ENCODE results near the gene ERN1. TPM values are rescaled to one million over a fixed set of nuclear protein-coding genes. Genes with fewer than 3 reads are reported as not detected.

Gene ERN1
- total and polyA plus RNA-seq, 8 donors, result 10.6 to 45.0 (median 11.5) TPM

DNA sequence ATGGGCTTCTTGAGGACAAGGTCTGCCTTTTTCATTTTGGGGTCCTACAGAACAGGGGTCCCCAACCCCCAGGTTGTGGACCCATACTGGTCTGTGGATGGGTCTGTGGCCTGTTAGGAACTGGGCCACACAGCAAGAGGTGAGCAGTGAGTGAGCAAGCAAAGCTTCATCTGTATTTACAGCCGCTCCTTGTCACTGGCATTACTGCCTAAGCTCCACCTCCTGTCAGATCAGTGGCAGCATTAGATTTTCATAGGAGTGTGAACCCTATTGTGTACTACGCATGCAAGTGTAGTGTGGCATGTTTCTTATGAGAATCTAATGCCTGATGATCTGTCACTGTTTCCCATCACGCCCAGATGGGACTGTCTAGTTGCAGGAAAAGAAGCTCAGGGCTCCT is 33.9 kb downstream of the ERN1 start:
- Histone ChIP-seq H3K4me1 (peaks cover 4 to 61% of the 10 kb centered on the region in 2 donors), H3K27me3 (no peaks in the 10 kb centered on the region), H3K4me3 (no peak overlapping the region), H3K27ac (peak overlapping the region; percentile 23 to 37), H3K36me3 (peaks cover 0 to 25% of the 10 kb centered on the region in 2 donors), H3K9me3 (no peaks in the 10 kb centered on the region)
- DNase-seq (no peak), ATAC-seq (no peak)
- TF ChIP-seq, protein P1, sequence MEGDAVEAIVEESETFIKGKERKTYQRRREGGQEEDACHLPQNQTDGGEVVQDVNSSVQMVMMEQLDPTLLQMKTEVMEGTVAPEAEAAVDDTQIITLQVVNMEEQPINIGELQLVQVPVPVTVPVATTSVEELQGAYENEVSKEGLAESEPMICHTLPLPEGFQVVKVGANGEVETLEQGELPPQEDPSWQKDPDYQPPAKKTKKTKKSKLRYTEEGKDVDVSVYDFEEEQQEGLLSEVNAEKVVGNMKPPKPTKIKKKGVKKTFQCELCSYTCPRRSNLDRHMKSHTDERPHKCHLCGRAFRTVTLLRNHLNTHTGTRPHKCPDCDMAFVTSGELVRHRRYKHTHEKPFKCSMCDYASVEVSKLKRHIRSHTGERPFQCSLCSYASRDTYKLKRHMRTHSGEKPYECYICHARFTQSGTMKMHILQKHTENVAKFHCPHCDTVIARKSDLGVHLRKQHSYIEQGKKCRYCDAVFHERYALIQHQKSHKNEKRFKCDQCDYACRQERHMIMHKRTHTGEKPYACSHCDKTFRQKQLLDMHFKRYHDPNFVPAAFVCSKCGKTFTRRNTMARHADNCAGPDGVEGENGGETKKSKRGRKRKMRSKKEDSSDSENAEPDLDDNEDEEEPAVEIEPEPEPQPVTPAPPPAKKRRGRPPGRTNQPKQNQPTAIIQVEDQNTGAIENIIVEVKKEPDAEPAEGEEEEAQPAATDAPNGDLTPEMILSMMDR (IDR thresholded peaks at IDR 0.05), result no peak
- intact Hi-C loops (cut with DNase I), result no loop called here

DNA sequence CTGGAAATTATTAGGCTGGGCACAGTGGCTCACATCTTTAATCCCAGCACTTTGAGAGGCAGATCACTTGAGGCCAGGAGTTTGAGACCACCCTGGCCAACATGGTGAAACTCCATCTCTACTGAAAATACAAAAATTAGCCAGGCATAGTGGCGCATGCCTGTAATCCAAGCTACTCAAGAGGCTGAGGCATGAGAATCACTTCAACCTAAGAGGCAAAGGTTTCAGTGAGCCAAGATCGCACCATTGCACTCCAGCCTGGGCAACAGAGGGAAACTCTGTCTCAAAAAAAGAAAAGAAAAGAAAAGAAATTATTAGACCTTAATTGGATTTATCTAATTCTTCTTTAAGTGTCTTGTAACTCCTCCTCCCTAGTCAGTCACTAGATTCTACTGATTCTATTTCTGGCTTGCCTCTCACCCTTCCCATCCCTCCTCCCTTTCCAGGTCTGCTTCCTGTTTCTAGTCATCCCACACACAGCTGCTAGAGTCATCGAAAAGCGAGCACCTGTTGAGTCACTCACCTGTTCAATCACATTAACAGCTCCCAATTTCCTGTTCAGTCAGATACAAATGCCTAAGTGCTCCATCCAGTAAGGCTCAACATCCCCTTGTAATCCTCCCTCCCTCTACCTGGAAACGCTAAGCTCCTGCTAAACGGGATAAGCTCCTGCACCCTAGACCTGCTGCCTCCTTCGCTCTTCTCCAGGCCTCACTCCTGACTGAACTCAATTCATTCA is 34.6 kb downstream of the ERN1 start:
- peak overlapping the region; percentile 23 to 37 for H3K27ac ChIP-seq
- TF ChIP-seq, protein P1 (IDR thresholded peaks at IDR 0.05), result no peak
- intact Hi-C loops (cut with DNase I), result no loop called here
- peaks cover 0 to 25% of the 10 kb centered on the region in 2 donors for H3K36me3 ChIP-seq
- ATAC-seq (peak; percentile 83), DNase-seq (no peak)
- H3K4me1 ChIP-seq, result peaks cover 4 to 67% of the 10 kb centered on the region in 2 donors
- no peaks in the 10 kb centered on the region for H3K9me3 ChIP-seq
- H3K27me3 ChIP-seq, result no peaks in the 10 kb centered on the region
- H3K4me3 ChIP-seq, result no peak overlapping the region

DNA sequence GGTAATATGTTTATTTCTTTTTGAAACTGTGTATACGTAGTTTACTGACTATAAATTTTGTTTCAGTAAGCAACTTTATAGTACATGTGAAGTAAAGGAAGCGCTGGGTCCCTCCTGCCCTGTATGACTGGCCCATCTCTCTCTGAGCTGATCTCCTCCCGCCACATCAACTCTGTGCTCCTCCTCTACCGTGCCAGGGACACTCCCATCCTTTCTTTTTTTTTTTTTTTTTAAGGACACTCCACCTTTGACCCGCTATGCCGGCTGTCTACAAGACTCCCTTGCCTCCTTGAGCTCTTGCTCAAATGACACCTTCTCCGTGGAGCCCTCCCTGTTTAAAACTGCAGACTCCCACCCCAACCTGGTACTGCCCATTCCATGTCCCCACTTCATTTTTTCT is 35.5 kb downstream of the ERN1 start:
- no peaks in the 10 kb centered on the region for H3K9me3 ChIP-seq
- DNase-seq, result peak in 1 of 4 donors; percentile 27
- peaks cover 4 to 75% of the 10 kb centered on the region in 2 donors for H3K4me1 ChIP-seq
- H3K27ac ChIP-seq, result no peak overlapping the region
- intact Hi-C loops (cut with DNase I), result no loop called here
- peaks cover 0 to 25% of the 10 kb centered on the region in 2 donors for H3K36me3 ChIP-seq
- H3K27me3 ChIP-seq, result no peaks in the 10 kb centered on the region
- ATAC-seq, result peak; percentile 6
- TF ChIP-seq, protein P1 (IDR thresholded peaks at IDR 0.05), result no peak
- H3K4me3 ChIP-seq, result no peak overlapping the region

DNA sequence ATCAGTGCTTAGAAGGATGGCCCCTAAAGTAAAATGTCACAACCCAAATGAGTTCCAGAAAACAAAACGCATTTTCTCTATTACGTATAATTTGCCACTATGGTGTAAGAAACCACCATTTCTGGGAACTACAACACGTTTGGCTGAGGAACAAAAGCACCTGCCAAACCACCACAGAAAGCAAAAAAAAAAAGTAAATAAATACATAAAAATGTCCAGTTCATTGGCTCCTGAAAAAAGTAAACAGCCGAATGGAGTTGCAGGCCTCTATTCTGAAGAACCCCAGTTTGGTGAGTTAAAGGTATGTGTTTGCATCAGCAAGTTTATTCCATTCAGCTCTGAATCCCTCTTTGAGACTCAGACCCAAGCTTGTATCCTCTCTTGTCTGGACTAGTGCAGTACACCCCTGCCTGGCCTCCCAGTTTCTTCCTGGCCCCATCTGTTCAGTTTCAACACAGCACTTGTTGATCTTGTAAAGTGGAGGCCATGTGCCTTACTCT is 36.9 kb downstream of the ERN1 start:
- peaks cover 0 to 24% of the 10 kb centered on the region in 2 donors for H3K36me3 ChIP-seq
- intact Hi-C loops (cut with DNase I), result no loop called here
- H3K4me3 ChIP-seq, result no peak overlapping the region
- peak overlapping the region in 1 of 2 donors; percentile 69 for H3K27ac ChIP-seq
- ATAC-seq (peak; percentile 32), DNase-seq (peak in 1 of 4 donors; percentile 22)
- peaks cover 4 to 87% of the 10 kb centered on the region in 2 donors for H3K4me1 ChIP-seq
- no peaks in the 10 kb centered on the region for H3K9me3 ChIP-seq
- TF ChIP-seq, protein P1 (IDR thresholded peaks at IDR 0.05), result no peak
- H3K27me3 ChIP-seq, result no peaks in the 10 kb centered on the region

DNA sequence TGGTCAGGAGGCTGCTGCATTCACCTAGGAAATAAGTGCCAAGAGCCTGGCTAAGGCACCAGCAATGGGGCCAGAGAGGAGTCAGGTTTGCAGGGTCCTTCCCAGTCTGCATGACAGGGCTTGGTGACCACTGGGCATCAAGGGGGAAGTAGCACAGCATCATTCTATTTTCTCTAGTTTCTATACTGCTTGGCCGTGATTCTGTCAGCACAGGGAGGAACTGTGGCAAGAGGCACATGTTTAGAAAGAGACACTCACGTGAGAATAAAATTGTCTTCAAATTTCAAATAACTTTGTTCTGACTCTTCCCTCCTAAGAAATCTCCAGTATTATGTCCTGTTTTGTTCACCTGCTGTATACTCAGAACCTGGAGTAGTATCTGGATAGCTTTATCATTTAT is 37.8 kb downstream of the ERN1 start:
- Histone ChIP-seq H3K36me3 (peaks cover 0 to 15% of the 10 kb centered on the region in 2 donors), H3K9me3 (no peaks in the 10 kb centered on the region), H3K27me3 (no peaks in the 10 kb centered on the region), H3K4me3 (no peak overlapping the region), H3K27ac (peak overlapping the region in 1 of 2 donors; percentile 69), H3K4me1 (peaks cover 4 to 91% of the 10 kb centered on the region in 2 donors)
- ATAC-seq (no peak), DNase-seq (no peak)
- TF ChIP-seq, protein P1 (IDR thresholded peaks at IDR 0.05), result no peak
- intact Hi-C loops (cut with DNase I), result no loop called here
